Neuronal stem cell (in vitro differentiated cells): ENCODE measurements around the gene ATP5ME.
"Not testable (repeated sequence)": the region's sequence is repeated elsewhere in the genome, so short reads cannot be mapped to it uniquely, and the experiment has no call there.

Experiments used
- DNase-seq: peaks from one replicate; pipeline ENCODE4 v3.0.0-alpha.2; 2013; ENCODE audit warnings: low spot score
- H2AFZ ChIP-seq: one replicate; pipeline ENCODE4 v1.6.1; 2013; ENCODE audit warnings: mild to moderate bottlenecking, low read length, inconsistent platforms
- H2AK5ac ChIP-seq: 2 replicates; pipeline ENCODE4 v1.6.1; 2013; ENCODE audit warnings: low read depth, mild to moderate bottlenecking, inconsistent platforms, low read length, moderate library complexity, mixed read lengths
- H2BK120ac ChIP-seq: 2 replicates; pipeline ENCODE4 v1.6.1; 2013; ENCODE audit warnings: low read depth, mild to moderate bottlenecking, inconsistent platforms, low read length, moderate library complexity, mixed read lengths
- H2BK12ac ChIP-seq: one replicate; pipeline ENCODE4 v1.6.1; 2013; ENCODE audit warnings: low read length, inconsistent platforms
- H2BK15ac ChIP-seq: 2 replicates; pipeline ENCODE4 v1.6.1; 2013; ENCODE audit warnings: mild to moderate bottlenecking, low read length, inconsistent platforms, mixed read lengths
- H2BK5ac ChIP-seq: one replicate; pipeline ENCODE4 v1.6.1; 2013; ENCODE audit warnings: inconsistent platforms, mild to moderate bottlenecking, low read length, moderate library complexity
- H3K14ac ChIP-seq: one replicate; pipeline ENCODE4 v1.6.1; 2013; ENCODE audit warnings: low read length, inconsistent platforms
- H3K18ac ChIP-seq: 2 replicates; pipeline ENCODE4 v1.6.1; 2013; ENCODE audit warnings: low read length, inconsistent platforms
- H3K23ac ChIP-seq: 2 replicates; pipeline ENCODE4 v1.6.1; 2013; ENCODE audit warnings: low read depth, mild to moderate bottlenecking, mixed read lengths, low read length, inconsistent platforms; ENCODE audit not compliant: poor library complexity
- H3K27ac ChIP-seq: replicated peaks from 3 replicates; pipeline ENCODE4 v1.5.1; 2013; ENCODE audit warnings: low read length, inconsistent platforms
- H3K27me3 ChIP-seq, 3 experiments: 2 replicates each; pipeline ENCODE4 v1.6.1; 2013; ENCODE audit warnings: low read length in 3 of 3, mild to moderate bottlenecking in 2 of 3, inconsistent platforms in 1 of 3, low read depth in 1 of 3, mixed read lengths in 1 of 3, moderate library complexity in 1 of 3; ENCODE audit not compliant: control insufficient read depth in 3 of 3, insufficient read depth in 3 of 3
- H3K36me3 ChIP-seq, 2 donors: replicated peaks in 1 of 2; 2 replicates each; pipeline ENCODE4 v1.6.1; 2013; ENCODE audit warnings: low read length in 2 of 2; ENCODE audit not compliant: control insufficient read depth in 2 of 2, insufficient read depth in 2 of 2
- H3K4ac ChIP-seq: 2 replicates; pipeline ENCODE4 v1.6.1; 2013; ENCODE audit warnings: inconsistent platforms, mild to moderate bottlenecking, low read length, moderate library complexity
- H3K4me1 ChIP-seq, 2 donors: 1 replicate in 1 of 2; 2 replicates in 1 of 2; pipeline ENCODE4 v1.6.1; 2013; ENCODE audit warnings: low read length in 2 of 2, low read depth in 1 of 2; ENCODE audit not compliant: control insufficient read depth in 2 of 2, insufficient read depth in 1 of 2
- H3K4me2 ChIP-seq: one replicate; pipeline ENCODE4 v1.6.1; 2013; ENCODE audit warnings: mild to moderate bottlenecking, low read length, inconsistent platforms; ENCODE audit not compliant: insufficient read depth, poor library complexity, severe bottlenecking
- H3K4me3 ChIP-seq, 2 donors: 2 replicates each; pipeline ENCODE4 v1.5.1; 2013; ENCODE audit warnings: low read length in 2 of 2, mild to moderate bottlenecking in 2 of 2, inconsistent platforms in 1 of 2, moderate library complexity in 1 of 2
- H3K79me1 ChIP-seq: one replicate; pipeline ENCODE4 v1.6.1; 2013; ENCODE audit warnings: low read depth, mild to moderate bottlenecking, inconsistent platforms, low read length, moderate library complexity
- H3K9ac ChIP-seq: one replicate; pipeline ENCODE4 v1.6.1; 2013; ENCODE audit warnings: mild to moderate bottlenecking, low read depth, low read length, inconsistent platforms; ENCODE audit not compliant: poor library complexity
- H3K9me3 ChIP-seq, 2 donors: replicated peaks in 1 of 2; 2 replicates each; pipeline versions ENCODE3 to v1.6.1; 2013; ENCODE audit warnings: low read length in 2 of 2, mild to moderate bottlenecking in 2 of 2, inconsistent platforms in 1 of 2, low read depth in 1 of 2, mixed read lengths in 1 of 2, moderate library complexity in 1 of 2; ENCODE audit not compliant: control insufficient read depth in 2 of 2, insufficient read depth in 1 of 2
- H4K8ac ChIP-seq: one replicate; pipeline ENCODE4 v1.6.1; 2013; ENCODE audit warnings: low read depth, mild to moderate bottlenecking, inconsistent platforms, low read length, moderate library complexity
- H4K91ac ChIP-seq: one replicate; pipeline ENCODE4 v1.6.1; 2013; ENCODE audit warnings: low read length, low read depth, mild to moderate bottlenecking, inconsistent platforms; ENCODE audit not compliant: poor library complexity
- WGBS, 2 donors: extraction: QIAGEN DNeasy Blood & Tissue Kit; methylation state at CpG; one replicate each; pipeline ENCODE4 v1.1.7; 2013; ENCODE audit warnings: missing lambda C conversion rate in 2 of 2, mixed read lengths in 1 of 2; ENCODE audit not compliant: insufficient read length in 2 of 2, insufficient replicate concordance in 1 of 2; ENCODE audit errors: extremely low coverage in 2 of 2; 5-methylcytosine and 5-hydroxymethylcytosine counted together

Gene ATP5ME

DNA sequence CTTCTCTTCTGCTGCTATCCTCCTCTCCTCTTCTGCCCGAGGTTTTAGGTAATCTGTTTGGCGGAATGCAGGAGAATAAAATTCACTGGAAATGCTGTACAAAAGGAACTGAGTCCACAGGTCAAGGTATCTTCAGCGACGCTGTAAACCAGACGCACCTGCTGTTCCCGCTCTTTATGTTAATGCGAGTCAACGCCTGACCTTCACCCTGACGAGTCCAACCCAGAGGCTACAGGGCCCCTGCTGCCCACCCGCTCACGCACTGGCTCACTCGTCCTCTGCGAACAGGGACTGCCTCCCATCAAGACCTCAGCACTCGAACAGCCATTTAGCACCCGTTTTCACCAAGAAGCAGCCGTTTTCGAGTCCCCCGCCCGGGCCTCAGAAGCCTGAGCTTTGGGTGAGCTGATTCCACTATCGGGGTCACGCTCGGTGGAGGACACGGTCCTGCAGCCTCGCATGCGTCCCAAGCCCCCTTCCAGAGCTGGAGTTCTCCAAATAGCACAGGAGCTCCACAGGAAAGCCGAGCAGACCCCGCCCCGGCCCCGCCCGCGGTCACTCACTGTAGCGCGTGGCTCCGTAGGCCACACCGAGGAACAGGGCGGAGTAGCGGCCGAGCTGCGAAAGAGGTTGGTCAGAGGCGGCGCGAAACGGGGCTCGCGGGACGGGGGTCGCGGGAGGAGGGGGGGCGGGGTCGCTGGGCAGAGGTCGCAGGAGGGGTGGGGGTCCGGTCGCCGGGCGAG lies 556 bp downstream of the ATP5ME start:
- peak overlapping the region; percentile 83 to 85 for H3K4me3 ChIP-seq
- no peak overlapping the region for H2BK5ac ChIP-seq
- no peak overlapping the region for H2BK12ac ChIP-seq
- peak overlapping the region; percentile 91 for H3K4me2 ChIP-seq
- H3K4me1 ChIP-seq: peaks cover 9 to 11% of the 10 kb centered on the region in 2 donors
- H3K9me3 ChIP-seq: peaks cover 0 to 2% of the 10 kb centered on the region in 2 donors
- DNase-seq: no peak
- no peak overlapping the region for H3K27ac ChIP-seq
- WGBS, 2 donors: no CpG with 5 or more reads among the region's 55 CpGs
- peak overlapping the region; percentile 97 for H2AK5ac ChIP-seq
- H3K4ac ChIP-seq: peak overlapping the region; percentile 37
- peak overlapping the region; percentile 49 for H2AFZ ChIP-seq
- peaks cover 16 to 26% of the 10 kb centered on the region in 2 donors for H3K36me3 ChIP-seq
- H4K91ac ChIP-seq: no peak overlapping the region
- H3K14ac ChIP-seq: peak overlapping the region; percentile 56
- H2BK15ac ChIP-seq: no peak overlapping the region
- peak overlapping the region; percentile 72 for H4K8ac ChIP-seq
- H3K23ac ChIP-seq: no peak overlapping the region
- peak overlapping the region; percentile 91 for H3K9ac ChIP-seq
- peaks cover 5% of the 10 kb centered on the region for H3K79me1 ChIP-seq
- peak overlapping the region; percentile 85 for H3K18ac ChIP-seq
- H3K27me3 ChIP-seq: no peaks in the 10 kb centered on the region
- H2BK120ac ChIP-seq: peak overlapping the region; percentile 96

DNA sequence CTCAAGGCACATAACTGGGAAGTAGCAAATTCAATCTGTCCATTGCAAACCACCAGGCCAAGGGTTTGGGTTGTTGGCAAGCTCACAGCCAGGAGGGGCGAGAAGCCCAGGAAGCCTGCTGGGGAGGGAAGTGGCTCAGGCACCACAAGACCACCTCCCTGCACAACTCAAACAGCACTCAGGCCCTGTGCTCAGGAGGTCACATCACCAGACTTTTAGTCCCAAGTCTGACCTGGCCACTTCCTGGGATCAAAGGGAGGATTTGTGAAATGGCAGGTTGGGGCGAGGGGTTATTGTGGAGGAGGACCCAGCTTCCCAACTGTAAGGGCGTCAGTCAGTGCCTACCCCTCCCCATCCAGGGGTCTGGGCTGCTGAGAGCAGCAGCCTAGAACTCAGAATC lies 2.3 kb downstream of the ATP5ME start:
- no CpG with 5 or more reads among the region's 3 CpGs for WGBS, 2 donors
- Histone ChIP-seq H4K8ac (no peak overlapping the region), H2AFZ (no peak overlapping the region), H3K4me2 (no peak overlapping the region), H3K4ac (no peak overlapping the region), H2BK5ac (no peak overlapping the region), H2AK5ac (no peak overlapping the region), H3K14ac (no peak overlapping the region), H3K23ac (no peak overlapping the region), H3K36me3 (peaks cover 16 to 26% of the 10 kb centered on the region in 2 donors), H3K4me1 (peaks cover 9 to 11% of the 10 kb centered on the region in 2 donors), H3K9ac (no peak overlapping the region), H3K4me3 (no peak overlapping the region), H2BK15ac (no peak overlapping the region), H4K91ac (no peak overlapping the region), H3K18ac (no peak overlapping the region), H3K27me3 (no peaks in the 10 kb centered on the region), H2BK12ac (no peak overlapping the region), H3K9me3 (peaks cover 0 to 2% of the 10 kb centered on the region in 2 donors), H3K79me1 (peaks cover 5% of the 10 kb centered on the region), H3K27ac (no peak overlapping the region), H2BK120ac (no peak overlapping the region)
- no peak for DNase-seq

DNA sequence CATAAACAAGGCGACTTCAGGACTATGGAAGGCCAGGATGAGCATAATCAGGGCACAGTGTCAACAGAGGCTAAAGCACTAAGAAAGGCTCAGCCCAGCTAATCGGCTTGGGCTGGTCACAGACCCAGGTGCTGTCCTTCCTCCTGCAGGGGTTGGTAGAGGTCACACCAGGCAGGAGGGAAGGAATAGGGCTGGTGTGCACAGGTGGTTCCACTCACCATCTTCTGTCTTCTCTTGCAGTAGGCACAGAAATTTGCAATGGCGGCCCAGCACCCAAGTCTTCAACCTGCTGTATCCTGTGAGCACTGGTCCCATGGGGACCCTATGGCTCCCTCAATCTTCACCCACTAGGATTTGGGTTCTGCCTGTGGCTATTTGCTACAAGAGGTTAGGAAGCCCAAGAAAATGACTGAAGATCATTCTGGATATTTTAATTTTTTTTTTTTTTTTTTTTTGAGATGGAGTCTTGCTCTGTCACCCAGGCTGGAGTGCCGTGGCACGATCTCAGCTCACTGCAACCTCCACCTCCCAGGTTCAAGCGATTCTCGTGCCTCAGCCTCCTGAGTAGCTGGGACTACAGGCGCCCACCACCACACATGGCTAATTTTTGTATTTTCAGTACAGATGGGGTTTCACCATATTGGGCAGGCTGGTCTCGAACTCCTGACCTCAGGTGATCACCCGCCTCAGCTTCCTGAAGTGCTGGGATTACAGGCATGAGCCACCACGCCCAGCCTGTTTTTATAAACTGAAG lies 4.1 kb downstream of the ATP5ME start:
- H2BK5ac ChIP-seq, H3K27me3 ChIP-seq, H2AFZ ChIP-seq, DNase-seq, H3K79me1 ChIP-seq, H3K4me3 ChIP-seq, H3K4ac ChIP-seq, H3K14ac ChIP-seq, H3K23ac ChIP-seq, H4K91ac ChIP-seq, H3K4me2 ChIP-seq, H3K9ac ChIP-seq, H3K9me3 ChIP-seq, H2AK5ac ChIP-seq, H2BK15ac ChIP-seq, H2BK120ac ChIP-seq, H3K4me1 ChIP-seq, H3K27ac ChIP-seq, H4K8ac ChIP-seq, H2BK12ac ChIP-seq: not testable (repeated sequence)
- H3K36me3 ChIP-seq: peaks cover 16 to 26% of the 10 kb centered on the region in 2 donors
- WGBS, 2 donors: no CpG with 5 or more reads among the region's 11 CpGs
- peak overlapping the region; percentile 38 for H3K18ac ChIP-seq

DNA sequence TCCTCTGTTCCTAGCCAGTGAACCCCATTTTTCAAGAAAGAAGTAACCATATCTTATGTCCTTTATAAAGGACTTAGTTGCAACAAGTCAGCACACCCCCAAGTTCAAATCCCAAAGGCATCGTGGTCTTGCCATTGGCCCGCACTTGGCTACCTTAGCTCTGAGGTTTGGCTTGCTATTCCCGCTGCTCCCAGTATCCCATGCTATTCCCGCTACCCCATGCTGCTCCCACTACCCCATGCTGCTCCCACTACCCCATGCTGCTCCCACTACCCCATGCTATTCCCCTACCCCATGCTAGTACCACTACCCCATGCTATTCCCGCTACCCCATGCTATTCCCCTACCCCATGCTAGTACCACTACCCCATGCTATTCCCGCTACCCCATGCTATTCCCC lies 5.9 kb downstream of the ATP5ME start:
- not testable (repeated sequence) for H2AFZ ChIP-seq, H2BK5ac ChIP-seq, H3K14ac ChIP-seq, H3K4me1 ChIP-seq, H3K27ac ChIP-seq, H3K4me2 ChIP-seq, H2BK120ac ChIP-seq, H2BK15ac ChIP-seq, H4K91ac ChIP-seq, H3K9ac ChIP-seq, H3K9me3 ChIP-seq, H3K23ac ChIP-seq, H4K8ac ChIP-seq, H3K79me1 ChIP-seq, DNase-seq, H3K4ac ChIP-seq, H3K18ac ChIP-seq, H3K4me3 ChIP-seq, H2BK12ac ChIP-seq, H2AK5ac ChIP-seq
- H3K36me3 ChIP-seq: peaks cover 16 to 25% of the 10 kb centered on the region in 2 donors
- peaks cover 0 to 15% (median 0%) of the 10 kb centered on the region in 3 experiments for H3K27me3 ChIP-seq
- no CpG with 5 or more reads among the region's 6 CpGs for WGBS, 2 donors
